A673 (cell line): ENCODE measurements around the gene TFF2. TPM values are rescaled to one million over a fixed set of nuclear protein-coding genes. Genes with fewer than 3 reads are reported as not detected.
A peak's percentile ranks its signal among the peaks of the same experiment; 100 is the strongest.

Experiments
- BruUV-seq: library from RNA; stranded (reverse); fragments of 400-500 nt; replicated peaks from 2 replicates; lab custom pipeline; 2021; lab: Mats Ljungman, UMichigan
- CTCF ChIA-PET: fragments of 300-600 bp; sonication (Branson Sonifier 250); formaldehyde crosslinking; loops from one replicate; lab custom pipeline; 2022; ENCODE audit warnings: antibody characterized with exemption; lab: Charles Lee
- POLR2A ChIA-PET: fragments of 300-600 bp; sonication (Branson Sonifier 250); formaldehyde crosslinking; loops from one replicate; lab custom pipeline; 2022; ENCODE audit warnings: antibody characterized with exemption; ENCODE audit not compliant: low non-redundant PET; lab: Charles Lee
- DNase-seq: peaks from one replicate; pipeline ENCODE4 v3.0.0-alpha.2; 2015; ENCODE audit warnings: low spot score
- H3K27ac ChIP-seq: fragments of 200-600 bp; sonication (generic); 2 replicates; pipeline ENCODE4 v1.5.1; 2016; ENCODE audit warnings: mixed run types, low read depth, mild to moderate bottlenecking, mixed read lengths, antibody characterized with exemption, low read length; ENCODE audit not compliant: poor library complexity, severe bottlenecking
- H3K27me3 ChIP-seq: fragments of 200-600 bp; sonication (generic); replicated peaks from 2 replicates; pipeline ENCODE4 v1.6.1; 2017; ENCODE audit warnings: mixed run types, low read depth, mild to moderate bottlenecking, mixed read lengths, antibody characterized with exemption, low read length; ENCODE audit not compliant: insufficient read depth, poor library complexity
- H3K36me3 ChIP-seq: fragments of 200-600 bp; sonication (generic); 2 replicates; pipeline ENCODE4 v1.6.1; 2016; ENCODE audit warnings: mixed run types, mild to moderate bottlenecking, mixed read lengths, antibody characterized with exemption, low read length; ENCODE audit not compliant: insufficient read depth, poor library complexity, severe bottlenecking
- H3K4me1 ChIP-seq: fragments of 200-600 bp; sonication (generic); 2 replicates; pipeline ENCODE4 v1.6.1; 2017; ENCODE audit warnings: mixed run types, mild to moderate bottlenecking, mixed read lengths, antibody characterized with exemption, low read length; ENCODE audit not compliant: insufficient read depth, poor library complexity, severe bottlenecking
- H3K4me3 ChIP-seq: fragments of 200-600 bp; sonication (generic); 2 replicates; pipeline ENCODE4 v1.5.1; 2016; ENCODE audit warnings: low read depth, mixed run types, mild to moderate bottlenecking, mixed read lengths, low read length; ENCODE audit not compliant: poor library complexity, severe bottlenecking
- H3K9me3 ChIP-seq: fragments of 200-600 bp; sonication (generic); 2 replicates; pipeline ENCODE4 v1.6.1; 2016; ENCODE audit warnings: mixed run types, low read depth, mild to moderate bottlenecking, mixed read lengths, antibody characterized with exemption, low read length; ENCODE audit not compliant: poor library complexity, severe bottlenecking
- CTCF ChIP-seq: fragments of 300-800, 200-600 bp; sonication (generic); conservative IDR thresholded peaks from 2 replicates; pipeline ENCODE4 v1.5.1; 2017; ENCODE audit warnings: low read depth, mild to moderate bottlenecking, antibody characterized with exemption, low read length, moderate library complexity, mixed read lengths
- EZH2 ChIP-seq: fragments of 200-600 bp; sonication (generic); IDR thresholded peaks from 2 replicates; pipeline ENCODE4 v1.6.1; 2017; ENCODE audit warnings: borderline replicate concordance, low read depth, mild to moderate bottlenecking, mixed read lengths, antibody characterized with exemption, low read length; ENCODE audit not compliant: poor library complexity, severe bottlenecking
- intact Hi-C: fragments of 100-400 bp; cut with micrococcal nuclease; formaldehyde crosslinking; loops from one replicate; pipeline ENCODE4 v1.10.0; 2022; ENCODE audit not compliant: unreplicated experiment
- total RNA-seq: library from RNA; stranded (reverse); gene quantifications from 2 replicates; pipeline ENCODE4 v1.2.3, GENCODE V29; 2021

Gene TFF2
- total RNA-seq, 1 experiment from 2014 or later: not detected

- Histone ChIP-seq H3K27me3 (peaks cover under 1% of the 10 kb centered on the region), H3K4me3 (no peak overlapping the region), H3K4me1 (no peaks in the 10 kb centered on the region), H3K27ac (no peak overlapping the region), H3K9me3 (peaks cover 5% of the 10 kb centered on the region), H3K36me3 (no peaks in the 10 kb centered on the region)
- intact Hi-C loops: no loop called here
- ChIA-PET POLR2A (no interaction called here), CTCF (no interaction called here)
- TF ChIP-seq EZH2 (no peak), CTCF (no peak)
- no peak for DNase-seq
- BruUV-seq: no TSS peak
Measured at GRCh38 chr21:42362198-42362597, 11.4 kb upstream of the TFF2 start.

- H3K27ac ChIP-seq: no peak overlapping the region
- peaks cover 6% of the 10 kb centered on the region for H3K27me3 ChIP-seq
- no peak for DNase-seq
- TF ChIP-seq EZH2 (no peak), CTCF (no peak)
- intact Hi-C loops: no loop called here
- H3K4me3 ChIP-seq: no peak overlapping the region
- no peaks in the 10 kb centered on the region for H3K36me3 ChIP-seq
- ChIA-PET CTCF (no interaction called here), POLR2A (no interaction called here)
- no peaks in the 10 kb centered on the region for H3K4me1 ChIP-seq
- no TSS peak for BruUV-seq
- H3K9me3 ChIP-seq: peaks cover 5% of the 10 kb centered on the region
Measured at GRCh38 chr21:42361286-42361685, 10.5 kb upstream of the TFF2 start.

GRCh38 chr21:42360317-42360716 is 9.5 kb upstream of the TFF2 start:
- ChIA-PET CTCF (no interaction called here), POLR2A (no interaction called here)
- intact Hi-C loops: no loop called here
- H3K4me1 ChIP-seq: no peaks in the 10 kb centered on the region
- no peaks in the 10 kb centered on the region for H3K36me3 ChIP-seq
- H3K27ac ChIP-seq: no peak overlapping the region
- peaks cover 5% of the 10 kb centered on the region for H3K9me3 ChIP-seq
- TF ChIP-seq EZH2 (no peak), CTCF (peak; percentile 36)
- peak; percentile 30 for DNase-seq
- H3K4me3 ChIP-seq: no peak overlapping the region
- H3K27me3 ChIP-seq: peaks cover 6% of the 10 kb centered on the region
- BruUV-seq: no TSS peak
